Measurements from ENCODE around the gene CDH4. TPM values are rescaled to one million over a fixed set of nuclear protein-coding genes. Genes with fewer than 3 reads are reported as not detected.

The CDH4 gene
- total RNA-seq, 1 donor from 2014 or later: 8.9 TPM

DNA sequence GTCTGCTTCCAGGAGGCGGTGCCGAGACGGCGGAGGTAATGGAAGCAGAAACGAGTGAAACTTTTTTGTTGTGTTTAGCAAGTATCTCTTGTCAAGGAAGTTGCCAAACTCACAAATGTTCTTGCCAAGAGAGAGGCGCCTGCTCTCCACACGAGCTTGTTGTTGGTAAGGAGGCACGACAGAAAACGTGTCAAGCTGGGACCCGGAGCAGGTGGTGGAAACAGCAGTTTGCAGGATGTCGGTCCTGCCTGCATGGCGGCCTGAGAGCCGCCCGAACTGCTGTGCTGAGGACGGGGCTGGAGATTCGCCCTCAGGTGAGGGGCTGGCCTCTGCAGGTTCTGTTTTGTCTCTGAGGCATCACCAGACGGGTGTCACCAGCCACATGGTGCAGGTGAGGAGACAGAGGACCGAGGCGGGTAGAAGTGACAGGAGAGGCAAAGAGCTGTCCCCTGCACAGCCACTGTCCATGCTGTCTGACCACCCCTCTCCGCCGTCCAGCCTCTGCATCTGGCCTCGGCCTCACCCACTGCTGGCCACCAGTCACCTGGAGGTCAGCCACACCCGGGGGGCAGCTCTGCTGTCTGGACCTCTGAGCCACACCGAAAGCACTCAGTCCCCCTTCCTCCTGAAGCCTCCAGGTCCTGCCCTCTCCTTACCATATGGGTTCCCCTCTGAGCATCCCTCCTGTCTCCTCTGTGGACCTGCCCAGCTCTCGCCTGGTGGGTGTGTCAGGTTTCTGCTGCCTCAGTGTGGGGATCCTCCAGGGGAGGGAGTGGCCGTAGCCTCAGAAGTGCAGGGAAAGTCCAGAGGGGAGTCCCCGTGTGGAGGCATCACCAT lies 552.1 kb downstream of the CDH4 start:
- no peak overlapping the region for H3K4me3 Mint-ChIP-seq
- no peak overlapping the region for H3K27ac Mint-ChIP-seq (ENCODE audit: unreplicated experiment)
- H3K36me3 Mint-ChIP-seq (ENCODE audit: low read depth): no peaks in the 10 kb centered on the region
- no peaks in the 10 kb centered on the region for H3K9me3 Mint-ChIP-seq
- peaks cover 13% of the 10 kb centered on the region for H3K4me1 Mint-ChIP-seq
- H3K27me3 Mint-ChIP-seq (ENCODE audit: low read depth): peaks cover 4% of the 10 kb centered on the region
- no peak for DNase-seq (ENCODE audit: low read depth, low spot score)
- TF ChIP-seq, protein P1, sequence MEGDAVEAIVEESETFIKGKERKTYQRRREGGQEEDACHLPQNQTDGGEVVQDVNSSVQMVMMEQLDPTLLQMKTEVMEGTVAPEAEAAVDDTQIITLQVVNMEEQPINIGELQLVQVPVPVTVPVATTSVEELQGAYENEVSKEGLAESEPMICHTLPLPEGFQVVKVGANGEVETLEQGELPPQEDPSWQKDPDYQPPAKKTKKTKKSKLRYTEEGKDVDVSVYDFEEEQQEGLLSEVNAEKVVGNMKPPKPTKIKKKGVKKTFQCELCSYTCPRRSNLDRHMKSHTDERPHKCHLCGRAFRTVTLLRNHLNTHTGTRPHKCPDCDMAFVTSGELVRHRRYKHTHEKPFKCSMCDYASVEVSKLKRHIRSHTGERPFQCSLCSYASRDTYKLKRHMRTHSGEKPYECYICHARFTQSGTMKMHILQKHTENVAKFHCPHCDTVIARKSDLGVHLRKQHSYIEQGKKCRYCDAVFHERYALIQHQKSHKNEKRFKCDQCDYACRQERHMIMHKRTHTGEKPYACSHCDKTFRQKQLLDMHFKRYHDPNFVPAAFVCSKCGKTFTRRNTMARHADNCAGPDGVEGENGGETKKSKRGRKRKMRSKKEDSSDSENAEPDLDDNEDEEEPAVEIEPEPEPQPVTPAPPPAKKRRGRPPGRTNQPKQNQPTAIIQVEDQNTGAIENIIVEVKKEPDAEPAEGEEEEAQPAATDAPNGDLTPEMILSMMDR (conservative IDR thresholded peaks at IDR 0.05): no peak

DNA sequence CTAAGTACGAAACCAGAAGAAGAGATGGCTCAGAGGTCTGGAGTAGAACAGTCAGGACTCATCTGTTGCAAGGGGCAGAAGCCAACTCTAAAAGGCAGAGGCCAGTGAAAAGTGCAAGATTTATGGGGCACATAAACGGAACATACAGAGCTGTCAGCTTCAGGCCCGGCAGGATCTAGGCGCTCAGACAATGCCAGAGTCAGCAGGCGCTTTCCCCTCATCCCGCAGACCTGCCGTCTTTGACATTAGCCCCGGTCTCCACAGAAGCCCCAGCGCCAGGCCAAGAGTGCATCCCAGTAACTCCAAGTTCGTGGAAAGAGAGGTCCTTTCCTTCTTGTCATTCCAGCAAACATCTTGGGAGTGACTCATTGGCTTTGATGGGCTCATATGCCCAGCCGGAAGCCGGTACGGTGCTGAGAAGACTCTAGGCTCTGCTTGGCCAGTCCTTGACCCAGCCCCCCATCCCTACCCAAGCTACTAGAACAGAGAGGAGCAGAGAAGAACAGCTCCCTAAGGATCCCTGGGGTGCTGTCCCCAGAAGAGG lies 552.8 kb downstream of the CDH4 start:
- Mint-ChIP-seq H3K27me3 (ENCODE audit: low read depth) (peaks cover 4% of the 10 kb centered on the region), H3K27ac (ENCODE audit: unreplicated experiment) (no peak overlapping the region), H3K4me3 (no peak overlapping the region), H3K9me3 (no peaks in the 10 kb centered on the region), H3K4me1 (peaks cover 13% of the 10 kb centered on the region), H3K36me3 (ENCODE audit: low read depth) (no peaks in the 10 kb centered on the region)
- no peak for DNase-seq (ENCODE audit: low read depth, low spot score)
- TF ChIP-seq, protein P1 (conservative IDR thresholded peaks at IDR 0.05): no peak

DNA sequence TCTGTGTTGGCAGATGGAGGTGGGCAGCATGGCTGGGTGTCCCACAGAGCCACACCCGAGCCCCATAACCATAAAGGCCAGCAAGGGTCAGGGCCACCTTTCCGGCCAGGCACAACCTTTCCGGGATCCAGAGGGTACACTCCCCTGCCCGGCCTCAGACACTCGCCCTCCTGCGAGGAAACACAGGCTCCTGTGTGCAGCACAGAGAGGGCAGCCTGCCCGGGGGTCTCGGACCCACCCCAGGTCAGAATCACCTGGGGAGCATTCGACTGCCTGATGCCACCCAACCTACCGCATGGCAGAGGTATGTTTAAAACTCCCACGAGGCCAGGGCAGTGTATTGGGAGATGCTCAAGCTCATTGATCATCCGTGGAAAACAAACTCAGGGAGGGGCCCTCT lies 553.3 kb downstream of the CDH4 start:
- TF ChIP-seq, protein P1 (conservative IDR thresholded peaks at IDR 0.05): no peak
- no peak for DNase-seq (ENCODE audit: low read depth, low spot score)
- Mint-ChIP-seq H3K4me1 (peaks cover 13% of the 10 kb centered on the region), H3K27me3 (ENCODE audit: low read depth) (peaks cover 4% of the 10 kb centered on the region), H3K9me3 (no peaks in the 10 kb centered on the region), H3K36me3 (ENCODE audit: low read depth) (no peaks in the 10 kb centered on the region), H3K27ac (ENCODE audit: unreplicated experiment) (no peak overlapping the region), H3K4me3 (no peak overlapping the region)

DNA sequence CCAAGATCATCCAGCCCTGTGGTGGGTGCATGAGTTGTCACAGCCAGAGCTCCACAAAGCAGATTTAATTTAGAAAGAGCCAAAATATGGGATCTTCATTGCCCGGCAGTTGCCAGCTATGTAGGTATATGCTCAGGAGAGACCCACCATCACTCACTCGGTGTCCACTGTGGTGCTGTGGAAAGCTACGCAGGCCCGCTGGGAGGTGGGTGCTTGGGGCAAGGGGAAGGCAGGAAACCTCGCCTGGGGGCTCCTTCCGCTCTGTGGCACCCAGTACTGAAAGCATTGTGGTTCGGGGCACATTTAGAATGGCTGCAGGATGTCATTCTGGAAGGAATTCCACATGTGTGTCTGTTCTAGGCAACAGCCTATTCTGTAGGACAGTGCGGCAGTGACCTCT lies 553.7 kb downstream of the CDH4 start:
- no peak for DNase-seq (ENCODE audit: low read depth, low spot score)
- Mint-ChIP-seq H3K4me1 (peaks cover 13% of the 10 kb centered on the region), H3K27me3 (ENCODE audit: low read depth) (peaks cover 4% of the 10 kb centered on the region), H3K9me3 (no peaks in the 10 kb centered on the region), H3K27ac (ENCODE audit: unreplicated experiment) (no peak overlapping the region), H3K36me3 (ENCODE audit: low read depth) (no peaks in the 10 kb centered on the region), H3K4me3 (no peak overlapping the region)
- TF ChIP-seq, protein P1 (conservative IDR thresholded peaks at IDR 0.05): no peak

DNA sequence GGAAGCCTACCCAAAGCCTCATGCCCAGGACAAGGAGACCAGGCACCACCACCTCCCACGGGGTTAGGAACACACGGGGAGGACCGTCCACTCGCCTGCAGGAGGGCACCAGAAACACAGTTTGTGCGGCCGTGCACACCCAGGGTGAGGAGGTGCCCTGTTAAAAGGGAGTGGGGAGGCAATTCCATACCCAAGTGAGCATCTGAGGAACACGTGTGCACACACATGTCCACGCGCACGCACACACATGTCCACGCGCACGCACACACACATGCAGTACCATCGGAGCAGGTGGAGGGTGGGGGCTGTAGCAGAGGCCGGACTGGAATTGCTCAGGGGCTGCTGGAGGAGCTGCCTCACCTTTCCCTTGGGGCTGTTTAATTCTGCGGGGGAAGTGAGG lies 554.3 kb downstream of the CDH4 start:
- no peak overlapping the region for H3K4me3 Mint-ChIP-seq
- no peaks in the 10 kb centered on the region for H3K36me3 Mint-ChIP-seq (ENCODE audit: low read depth)
- TF ChIP-seq, protein P1 (conservative IDR thresholded peaks at IDR 0.05): no peak
- peaks cover 4% of the 10 kb centered on the region for H3K27me3 Mint-ChIP-seq (ENCODE audit: low read depth)
- no peak for DNase-seq (ENCODE audit: low read depth, low spot score)
- H3K4me1 Mint-ChIP-seq: peaks cover 13% of the 10 kb centered on the region
- H3K9me3 Mint-ChIP-seq: no peaks in the 10 kb centered on the region
- no peak overlapping the region for H3K27ac Mint-ChIP-seq (ENCODE audit: unreplicated experiment)

Data from neural crest cell (in vitro differentiated cells).